IPS-18a (cell line): ENCODE measurements around the gene MAPKAPK3.

ENCODE experiments used
- H3K27ac ChIP-seq: one replicate; pipeline ENCODE4 v1.5.1; 2013; ENCODE audit warnings: low read length
- H3K27me3 ChIP-seq: one replicate; pipeline ENCODE4 v1.6.1; 2013; ENCODE audit warnings: mild to moderate bottlenecking, low read length; ENCODE audit not compliant: control insufficient read depth, insufficient read depth
- H3K36me3 ChIP-seq: one replicate; pipeline ENCODE4 v1.6.1; 2013; ENCODE audit warnings: low read depth, low read length; ENCODE audit not compliant: control insufficient read depth
- H3K4me1 ChIP-seq: one replicate; pipeline ENCODE4 v1.6.1; 2013; ENCODE audit warnings: low read depth, low read length; ENCODE audit not compliant: control insufficient read depth
- H3K4me3 ChIP-seq: one replicate; pipeline ENCODE4 v1.5.1; 2013; ENCODE audit warnings: low read length
- H3K9ac ChIP-seq: one replicate; pipeline ENCODE4 v1.6.1; 2013; ENCODE audit warnings: mild to moderate bottlenecking, low read length, moderate library complexity
- H3K9me3 ChIP-seq: one replicate; pipeline ENCODE4 v1.6.1; 2013; ENCODE audit warnings: low read depth, low read length; ENCODE audit not compliant: control insufficient read depth

The MAPKAPK3 gene

GRCh38 chr3:50695031-50695430 is 78.1 kb downstream of the MAPKAPK3 start:
- no peaks in the 10 kb centered on the region for H3K9me3 ChIP-seq
- H3K27me3 ChIP-seq = no peaks in the 10 kb centered on the region
- H3K4me3 ChIP-seq = no peak overlapping the region

GRCh38 chr3:50696276-50696675 is 79.3 kb downstream of the MAPKAPK3 start:
- Histone ChIP-seq H3K27me3 (no peaks in the 10 kb centered on the region), H3K4me3 (no peak overlapping the region), H3K27ac (no peak overlapping the region), H3K9ac (no peak overlapping the region), H3K36me3 (no peaks in the 10 kb centered on the region), H3K4me1 (no peaks in the 10 kb centered on the region), H3K9me3 (no peaks in the 10 kb centered on the region)

More at GRCh38 chr3:50695031-50695430, 78.1 kb downstream of the MAPKAPK3 start:
- Histone ChIP-seq H3K27ac (no peak overlapping the region), H3K9ac (no peak overlapping the region), H3K4me1 (no peaks in the 10 kb centered on the region), H3K36me3 (no peaks in the 10 kb centered on the region)

GRCh38 chr3:50698269-50698668 is 81.3 kb downstream of the MAPKAPK3 start:
- H3K9me3 ChIP-seq = no peaks in the 10 kb centered on the region
- no peak overlapping the region for H3K27ac ChIP-seq
- no peaks in the 10 kb centered on the region for H3K27me3 ChIP-seq
- H3K9ac ChIP-seq = no peak overlapping the region
- no peaks in the 10 kb centered on the region for H3K36me3 ChIP-seq
- no peak overlapping the region for H3K4me3 ChIP-seq
- no peaks in the 10 kb centered on the region for H3K4me1 ChIP-seq
